ENCODE measurements around the gene STARD3NL. TPM values are rescaled to one million over a fixed set of nuclear protein-coding genes. Genes with fewer than 3 reads are reported as not detected.
"Not testable (repeated sequence)": the region's sequence is repeated elsewhere in the genome, so short reads cannot be mapped to it uniquely, and the experiment has no call there.

The STARD3NL gene
- polyA plus RNA-seq, 3 donors from 2014 or later, result 94.8 to 121 (median 113) TPM

- DNase-seq, result no peak
- Mint-ChIP-seq H3K27ac (peak overlapping the region; percentile 91 to 98 (median 94)), H3K4me1 (peaks cover 81 to 87% of the 10 kb centered on the region in 2 donors), H3K9me3 (no peaks in the 10 kb centered on the region), H3K36me3 (peaks cover 69 to 76% (median 73%) of the 10 kb centered on the region in 3 donors), H3K27me3 (ENCODE audit: low read depth in 3 of 3) (peaks cover 0 to 6% (median 3%) of the 10 kb centered on the region in 3 donors), H3K4me3 (peak overlapping the region in 3 of 5 donors; percentile 26 to 72 (median 27))
Observed at GRCh38 chr7:38241071-38241470, 63.0 kb downstream of the STARD3NL start.

GRCh38 chr7:38242814-38243213, 64.8 kb downstream of the STARD3NL start:
- peak overlapping the region in 2 of 5 donors; percentile 38 to 70 for H3K4me3 Mint-ChIP-seq
- peaks cover 73 to 81% (median 78%) of the 10 kb centered on the region in 3 donors for H3K36me3 Mint-ChIP-seq
- H3K27me3 Mint-ChIP-seq (ENCODE audit: low read depth in 3 of 3), result peaks cover 0 to 6% (median 3%) of the 10 kb centered on the region in 3 donors
- peaks cover 81 to 87% of the 10 kb centered on the region in 2 donors for H3K4me1 Mint-ChIP-seq
- peak overlapping the region; percentile 87 to 97 (median 94) for H3K27ac Mint-ChIP-seq
- DNase-seq, result peak in 1 of 3 donors; percentile 75
- H3K9me3 Mint-ChIP-seq, result no peaks in the 10 kb centered on the region

- DNase-seq; H3K9me3 Mint-ChIP-seq; H3K27me3 Mint-ChIP-seq (ENCODE audit: low read depth in 3 of 3): not testable (repeated sequence)
- Mint-ChIP-seq H3K4me1 (peaks cover 81 to 87% of the 10 kb centered on the region in 2 donors), H3K27ac (peak overlapping the region; percentile 87 to 97 (median 94)), H3K36me3 (peaks cover 75 to 81% (median 77%) of the 10 kb centered on the region in 3 donors), H3K4me3 (peak overlapping the region in 2 of 5 donors; percentile 38 to 70)
Observed at GRCh38 chr7:38243345-38243744, 65.3 kb downstream of the STARD3NL start.

GRCh38 chr7:38244516-38244915, 66.5 kb downstream of the STARD3NL start:
- H3K4me1 Mint-ChIP-seq, result peaks cover 80 to 87% of the 10 kb centered on the region in 2 donors
- peaks cover 76 to 81% (median 78%) of the 10 kb centered on the region in 3 donors for H3K36me3 Mint-ChIP-seq
- H3K27me3 Mint-ChIP-seq (ENCODE audit: low read depth in 3 of 3), result peaks cover 3 to 6% (median 3%) of the 10 kb centered on the region in 3 donors
- peak overlapping the region; percentile 87 to 97 (median 94) for H3K27ac Mint-ChIP-seq
- H3K4me3 Mint-ChIP-seq, result peak overlapping the region in 3 of 5 donors; percentile 21 to 70 (median 27)
- no peaks in the 10 kb centered on the region for H3K9me3 Mint-ChIP-seq
- no peak for DNase-seq

- Mint-ChIP-seq H3K27ac (peak overlapping the region; percentile 87 to 97 (median 94)), H3K36me3 (peaks cover 77 to 86% (median 82%) of the 10 kb centered on the region in 3 donors), H3K4me1 (peaks cover 84 to 94% of the 10 kb centered on the region in 2 donors), H3K9me3 (no peaks in the 10 kb centered on the region), H3K27me3 (ENCODE audit: low read depth in 3 of 3) (peaks cover 3 to 6% (median 5%) of the 10 kb centered on the region in 3 donors), H3K4me3 (peak overlapping the region; percentile 10 to 84 (median 26))
- peak in 1 of 3 donors; percentile 56 for DNase-seq
Observed at GRCh38 chr7:38245409-38245977, 67.4 kb downstream of the STARD3NL start.

GRCh38 chr7:38248069-38248567, 70.1 kb downstream of the STARD3NL start:
- Mint-ChIP-seq H3K4me3 (peak overlapping the region; percentile 49 to 84 (median 62)), H3K27ac (peak overlapping the region; percentile 87 to 97 (median 94)), H3K36me3 (peaks cover 72 to 77% (median 74%) of the 10 kb centered on the region in 3 donors), H3K4me1 (peaks cover 76 to 90% of the 10 kb centered on the region in 2 donors), H3K27me3 (ENCODE audit: low read depth in 3 of 3) (peaks cover 0 to 3% (median 2%) of the 10 kb centered on the region in 3 donors), H3K9me3 (no peaks in the 10 kb centered on the region)
- DNase-seq, result no peak

GRCh38 chr7:38249849-38250248, 71.8 kb downstream of the STARD3NL start:
- peak overlapping the region; percentile 80 to 97 (median 84) for H3K27ac Mint-ChIP-seq

GRCh38 chr7:38257350-38257677, 79.3 kb downstream of the STARD3NL start:
- Mint-ChIP-seq H3K4me3 (peak overlapping the region; percentile 27 to 89 (median 60)), H3K9me3 (no peaks in the 10 kb centered on the region), H3K4me1 (peaks cover 79 to 94% of the 10 kb centered on the region in 2 donors), H3K27ac (peak overlapping the region; percentile 96 to 100 (median 98)), H3K36me3 (peaks cover 64 to 84% (median 75%) of the 10 kb centered on the region in 3 donors), H3K27me3 (ENCODE audit: low read depth in 3 of 3) (peaks cover 3 to 20% (median 6%) of the 10 kb centered on the region in 3 donors)
- DNase-seq, result no peak

More at GRCh38 chr7:38249849-38250248, 71.8 kb downstream of the STARD3NL start:
- H3K9me3 Mint-ChIP-seq; DNase-seq; H3K27me3 Mint-ChIP-seq (ENCODE audit: low read depth in 3 of 3): not testable (repeated sequence)
- Mint-ChIP-seq H3K4me3 (peak overlapping the region in 3 of 5 donors; percentile 5 to 86 (median 29)), H3K36me3 (peaks cover 58 to 69% (median 66%) of the 10 kb centered on the region in 3 donors), H3K4me1 (peaks cover 66 to 86% of the 10 kb centered on the region in 2 donors)

GRCh38 chr7:38259157-38259556, 81.1 kb downstream of the STARD3NL start:
- H3K9me3 Mint-ChIP-seq, result not testable (repeated sequence)
- peak overlapping the region; percentile 96 to 100 (median 98) for H3K27ac Mint-ChIP-seq
- peak overlapping the region; percentile 48 to 83 (median 74) for H3K4me3 Mint-ChIP-seq
- peaks cover 72 to 92% (median 77%) of the 10 kb centered on the region in 3 donors for H3K36me3 Mint-ChIP-seq
- peak; percentile 36 to 49 (median 44) for DNase-seq
- peaks cover 3 to 20% (median 6%) of the 10 kb centered on the region in 3 donors for H3K27me3 Mint-ChIP-seq (ENCODE audit: low read depth in 3 of 3)
- H3K4me1 Mint-ChIP-seq, result peaks cover 88 to 97% of the 10 kb centered on the region in 2 donors

GRCh38 chr7:38261601-38262000, 83.6 kb downstream of the STARD3NL start:
- peak; percentile 49 to 57 (median 54) for DNase-seq
- Mint-ChIP-seq H3K27ac (peak overlapping the region; percentile 90 to 98 (median 96)), H3K4me1 (peaks cover 92 to 97% of the 10 kb centered on the region in 2 donors), H3K27me3 (ENCODE audit: low read depth in 3 of 3) (peaks cover 1 to 21% (median 6%) of the 10 kb centered on the region in 3 donors), H3K36me3 (peaks cover 68 to 81% (median 68%) of the 10 kb centered on the region in 3 donors), H3K4me3 (peak overlapping the region; percentile 56 to 76 (median 66))
- H3K9me3 Mint-ChIP-seq, result not testable (repeated sequence)

- peak overlapping the region; percentile 90 to 98 (median 96) for H3K27ac Mint-ChIP-seq
- peaks cover 92 to 97% of the 10 kb centered on the region in 2 donors for H3K4me1 Mint-ChIP-seq
- peaks cover 66 to 77% (median 70%) of the 10 kb centered on the region in 3 donors for H3K36me3 Mint-ChIP-seq
- H3K9me3 Mint-ChIP-seq, DNase-seq: not testable (repeated sequence)
- peak overlapping the region; percentile 56 to 76 (median 66) for H3K4me3 Mint-ChIP-seq
- peaks cover 1 to 21% (median 6%) of the 10 kb centered on the region in 3 donors for H3K27me3 Mint-ChIP-seq (ENCODE audit: low read depth in 3 of 3)
Observed at GRCh38 chr7:38262026-38262425, 84.0 kb downstream of the STARD3NL start.

- Mint-ChIP-seq H3K9me3 (no peaks in the 10 kb centered on the region), H3K36me3 (peaks cover 61 to 72% (median 67%) of the 10 kb centered on the region in 3 donors), H3K4me1 (peaks cover 88 to 95% of the 10 kb centered on the region in 2 donors), H3K27me3 (ENCODE audit: low read depth in 3 of 3) (peaks cover 1 to 21% (median 6%) of the 10 kb centered on the region in 3 donors), H3K4me3 (peak overlapping the region; percentile 56 to 76 (median 66)), H3K27ac (peak overlapping the region; percentile 90 to 98 (median 96))
- no peak for DNase-seq
Observed at GRCh38 chr7:38262545-38262944, 84.5 kb downstream of the STARD3NL start.

- not testable (repeated sequence) for H3K9me3 Mint-ChIP-seq, DNase-seq
- H3K4me1 Mint-ChIP-seq, result peaks cover 84 to 94% of the 10 kb centered on the region in 2 donors
- H3K4me3 Mint-ChIP-seq, result peak overlapping the region; percentile 56 to 76 (median 66)
- peaks cover 1 to 21% (median 6%) of the 10 kb centered on the region in 3 donors for H3K27me3 Mint-ChIP-seq (ENCODE audit: low read depth in 3 of 3)
- peaks cover 59 to 67% (median 65%) of the 10 kb centered on the region in 3 donors for H3K36me3 Mint-ChIP-seq
- peak overlapping the region; percentile 90 to 98 (median 96) for H3K27ac Mint-ChIP-seq
Observed at GRCh38 chr7:38263274-38263673, 85.2 kb downstream of the STARD3NL start.

Measured in immature natural killer cell (primary cell).